ENCODE results near the gene ASB16. TPM values are rescaled to one million over a fixed set of nuclear protein-coding genes. Genes with fewer than 3 reads are reported as not detected.

The ASB16 gene
- total and polyA plus RNA-seq, 9 of the 15 experiments (the other 6 are each of a cell fraction or from before 2014, with no cell fraction given), result 0.03 to 0.07 TPM; not detected in 7

- TF ChIP-seq IFI16 (CRISPR knock-in tag; IDR thresholded peaks at IDR 0.05) (no peak), HEY1 (CRISPR knock-in tag; IDR thresholded peaks at IDR 0.05; ENCODE audit: borderline replicate concordance) (no peak)
These were observed 43.7 kb downstream of the ASB16 start (continued) for GRCh38 chr17:44214230-44214494.

- H3K9me3 ChIP-seq (replicated peaks; ENCODE audit: control insufficient read depth, insufficient read depth, low read depth, low read length), result no peaks in the 10 kb centered on the region
- H3K27ac ChIP-seq (ENCODE audit: extremely low read depth, low read depth, low read length), result no peak overlapping the region
- intact Hi-C loops (cut with micrococcal nuclease) (no loop called here), in situ Hi-C loops (cut with MboI) (loop anchor here (5.0 kb wide), 1 partner anchor 112 kb away; no protein-coding TSS in a partner anchor)
- H3K36me3 ChIP-seq (ENCODE audit: control insufficient read depth, insufficient read depth, low read length), result peaks cover 72% of the 10 kb centered on the region
- no TSS peak for BruUV-seq (replicated peaks)
- 0 out of 2 replicates have a peak, but pooled peaks have one; percentile 27 for TF ChIP-seq POLR2AphosphoS5 (IDR thresholded peaks at IDR 0.05; ENCODE audit: control insufficient read depth, insufficient read depth, low read depth, low read length)
- TF ChIP-seq, protein P1, sequence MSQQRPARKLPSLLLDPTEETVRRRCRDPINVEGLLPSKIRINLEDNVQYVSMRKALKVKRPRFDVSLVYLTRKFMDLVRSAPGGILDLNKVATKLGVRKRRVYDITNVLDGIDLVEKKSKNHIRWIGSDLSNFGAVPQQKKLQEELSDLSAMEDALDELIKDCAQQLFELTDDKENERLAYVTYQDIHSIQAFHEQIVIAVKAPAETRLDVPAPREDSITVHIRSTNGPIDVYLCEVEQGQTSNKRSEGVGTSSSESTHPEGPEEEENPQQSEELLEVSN (IDR thresholded peaks at IDR 0.05; ENCODE audit: borderline replicate concordance in 1 of 2, extremely low read depth in 1 of 2, insufficient read depth in 1 of 2, insufficient read length in 1 of 2, low read depth in 1 of 2, low read length in 1 of 2, poor library complexity in 1 of 2, severe bottlenecking in 1 of 2), result no peak
- no peak for FAIRE-seq
- no peak overlapping the region for H3K4me3 ChIP-seq
- ChIA-PET POLR2A (interaction anchor here (0.9 to 2.2 kb wide), 7 partner anchors 11 to 146 kb away, joined by 3 to 11 read pairs (median 4); no protein-coding TSS in a partner anchor), CTCF (ENCODE audit: low intra/inter-chr PET ratio) (no interaction called here)
- no peak overlapping the region for H2AFZ ChIP-seq (ENCODE audit: low read depth, low read length)
- no peaks in the 10 kb centered on the region for H3K27me3 ChIP-seq (ENCODE audit: control insufficient read depth in 2 of 2, insufficient read depth in 2 of 2, low read length in 2 of 2)
- H3K9ac ChIP-seq (ENCODE audit: insufficient read depth in 1 of 2, low read depth in 2 of 2, low read length in 2 of 2), result no peak overlapping the region
- no peak for ATAC-seq
- DNase-seq (ENCODE audit: extremely low read depth in 1 of 4, low spot score in 3 of 4), result no peak
- no peak overlapping the region for H3K4me2 ChIP-seq (ENCODE audit: insufficient read depth, low read length)
- peaks cover 26 to 44% of the 10 kb centered on the region in 2 experiments for H3K4me1 ChIP-seq (replicated peaks in 1 of 2; ENCODE audit: control insufficient read depth in 2 of 2, insufficient read depth in 2 of 2, low read length in 2 of 2)
- peaks cover 39% of the 10 kb centered on the region for H3K79me2 ChIP-seq (ENCODE audit: control insufficient read depth, insufficient read depth, low read length)
- H3K9me1 ChIP-seq (ENCODE audit: control insufficient read depth, insufficient read depth, low read length), result peaks cover 2% of the 10 kb centered on the region
- 93% methylated on average over 6 of the region's 6 CpGs for WGBS (ENCODE audit: insufficient coverage, low coverage, missing lambda C conversion rate)
- H4K20me1 ChIP-seq (replicated peaks; ENCODE audit: control insufficient read depth, insufficient read depth, low read length), result peaks cover 8% of the 10 kb centered on the region
These were observed 44.4 kb downstream of the ASB16 start for GRCh38 chr17:44214896-44215295.
